Activated T-cell treated with anti-CD3 and anti-CD28 coated beads, Interleukin-2, amount 50 U/mL, for 4 hours (primary cell): Measurements from ENCODE around the gene NALCN. TPM values are rescaled to one million over a fixed set of nuclear protein-coding genes. Genes with fewer than 3 reads are reported as not detected.

Source experiments
- ATAC-seq, 2 donors: fragments of 200-7000 bp; cut with Tn5 transposase; one replicate each; pipeline ENCODE4 v1.10.0; 2021
- DNase-seq: peaks from one replicate; pipeline ENCODE4 v3.0.0-alpha.2; 2020
- H3K27me3 Mint-ChIP-seq: one replicate; pipeline ENCODE4 v1.8.0; 2021; ENCODE audit warnings: low read depth, mixed read lengths
- H3K36me3 Mint-ChIP-seq: one replicate; pipeline ENCODE4 v1.8.0; 2022; ENCODE audit warnings: mixed read lengths; ENCODE audit not compliant: insufficient read depth
- H3K4me1 Mint-ChIP-seq: one replicate; pipeline ENCODE4 v1.8.0; 2021; ENCODE audit warnings: low read depth, mixed read lengths
- H3K4me3 Mint-ChIP-seq: one replicate; pipeline ENCODE4 v1.8.0; 2021; ENCODE audit warnings: mild to moderate bottlenecking, moderate library complexity, mixed read lengths
- H3K9me3 Mint-ChIP-seq: one replicate; pipeline ENCODE4 v1.8.0; 2021; ENCODE audit warnings: mixed read lengths
- total RNA-seq, 3 donors: library from RNA; stranded (reverse); gene quantifications; one replicate each; pipeline ENCODE4 v1.2.1, GENCODE V29; 2021

The NALCN gene
- total RNA-seq, 3 donors from 2014 or later = not detected

- ATAC-seq (no peak), DNase-seq (no peak)
- Mint-ChIP-seq H3K9me3 (no peaks in the 10 kb centered on the region), H3K36me3 (no peaks in the 10 kb centered on the region), H3K4me3 (no peak overlapping the region), H3K27me3 (peaks cover 28% of the 10 kb centered on the region), H3K4me1 (no peaks in the 10 kb centered on the region)
These were observed 270.0 kb downstream of the NALCN start for GRCh38 chr13:101146101-101146898.

- ATAC-seq (peak in 1 of 2 donors; percentile 69), DNase-seq (no peak)
- H3K4me3 Mint-ChIP-seq = no peak overlapping the region
- H3K4me1 Mint-ChIP-seq = no peaks in the 10 kb centered on the region
- H3K36me3 Mint-ChIP-seq = no peaks in the 10 kb centered on the region
- no peaks in the 10 kb centered on the region for H3K9me3 Mint-ChIP-seq
- peaks cover 29% of the 10 kb centered on the region for H3K27me3 Mint-ChIP-seq
These were observed 271.4 kb downstream of the NALCN start for GRCh38 chr13:101144808-101145419.

- Mint-ChIP-seq H3K36me3 (no peaks in the 10 kb centered on the region), H3K4me1 (no peaks in the 10 kb centered on the region), H3K9me3 (no peaks in the 10 kb centered on the region), H3K4me3 (no peak overlapping the region), H3K27me3 (peaks cover 27% of the 10 kb centered on the region)
- DNase-seq (no peak), ATAC-seq (no peak)
These were observed 275.4 kb downstream of the NALCN start for GRCh38 chr13:101140936-101141335.

GRCh38 chr13:101140087-101140770, 276.1 kb downstream of the NALCN start:
- no peaks in the 10 kb centered on the region for H3K9me3 Mint-ChIP-seq
- no peaks in the 10 kb centered on the region for H3K4me1 Mint-ChIP-seq
- no peak overlapping the region for H3K4me3 Mint-ChIP-seq
- no peak for DNase-seq
- no peaks in the 10 kb centered on the region for H3K36me3 Mint-ChIP-seq
- H3K27me3 Mint-ChIP-seq = peaks cover 30% of the 10 kb centered on the region
- no peak for ATAC-seq

GRCh38 chr13:101139081-101139480, 277.2 kb downstream of the NALCN start:
- peaks cover 30% of the 10 kb centered on the region for H3K27me3 Mint-ChIP-seq

GRCh38 chr13:101127741-101128353, 288.5 kb downstream of the NALCN start:
- Mint-ChIP-seq H3K4me3 (no peak overlapping the region), H3K4me1 (no peaks in the 10 kb centered on the region), H3K27me3 (peaks cover 3% of the 10 kb centered on the region), H3K9me3 (no peaks in the 10 kb centered on the region), H3K36me3 (no peaks in the 10 kb centered on the region)
- ATAC-seq (peak; percentile 59 to 62), DNase-seq (no peak)

More at GRCh38 chr13:101139081-101139480, 277.2 kb downstream of the NALCN start:
- no peak for DNase-seq
- Mint-ChIP-seq H3K4me3 (no peak overlapping the region), H3K36me3 (no peaks in the 10 kb centered on the region), H3K9me3 (no peaks in the 10 kb centered on the region), H3K4me1 (no peaks in the 10 kb centered on the region)
- no peak for ATAC-seq

GRCh38 chr13:101123028-101123427, 293.3 kb downstream of the NALCN start:
- no peaks in the 10 kb centered on the region for H3K36me3 Mint-ChIP-seq
- H3K27me3 Mint-ChIP-seq = no peaks in the 10 kb centered on the region
- H3K9me3 Mint-ChIP-seq = no peaks in the 10 kb centered on the region
- no peak for ATAC-seq
- H3K4me1 Mint-ChIP-seq = no peaks in the 10 kb centered on the region
- H3K4me3 Mint-ChIP-seq = no peak overlapping the region
- DNase-seq = no peak

GRCh38 chr13:101121608-101122007, 294.7 kb downstream of the NALCN start:
- Mint-ChIP-seq H3K9me3 (no peaks in the 10 kb centered on the region), H3K4me1 (no peaks in the 10 kb centered on the region), H3K4me3 (no peak overlapping the region), H3K27me3 (no peaks in the 10 kb centered on the region), H3K36me3 (no peaks in the 10 kb centered on the region)
- DNase-seq = no peak
- no peak for ATAC-seq

GRCh38 chr13:101120007-101120406, 296.3 kb downstream of the NALCN start:
- Mint-ChIP-seq H3K4me3 (no peak overlapping the region), H3K27me3 (no peaks in the 10 kb centered on the region)

GRCh38 chr13:101116826-101117225, 299.5 kb downstream of the NALCN start:
- no peaks in the 10 kb centered on the region for H3K9me3 Mint-ChIP-seq
- no peak for ATAC-seq
- H3K4me1 Mint-ChIP-seq = no peaks in the 10 kb centered on the region
- DNase-seq = no peak
- no peak overlapping the region for H3K4me3 Mint-ChIP-seq
- no peaks in the 10 kb centered on the region for H3K36me3 Mint-ChIP-seq
- H3K27me3 Mint-ChIP-seq = peaks cover under 1% of the 10 kb centered on the region

More at GRCh38 chr13:101120007-101120406, 296.3 kb downstream of the NALCN start:
- no peaks in the 10 kb centered on the region for H3K36me3 Mint-ChIP-seq
- no peak for ATAC-seq
- no peak for DNase-seq
- no peaks in the 10 kb centered on the region for H3K9me3 Mint-ChIP-seq
- no peaks in the 10 kb centered on the region for H3K4me1 Mint-ChIP-seq

GRCh38 chr13:101116341-101116740, 300.0 kb downstream of the NALCN start:
- DNase-seq (no peak), ATAC-seq (no peak)
- no peak overlapping the region for H3K4me3 Mint-ChIP-seq
- no peaks in the 10 kb centered on the region for H3K36me3 Mint-ChIP-seq
- peaks cover 3% of the 10 kb centered on the region for H3K27me3 Mint-ChIP-seq
- no peaks in the 10 kb centered on the region for H3K4me1 Mint-ChIP-seq
- no peaks in the 10 kb centered on the region for H3K9me3 Mint-ChIP-seq

- ATAC-seq (no peak), DNase-seq (no peak)
- Mint-ChIP-seq H3K9me3 (no peaks in the 10 kb centered on the region), H3K36me3 (no peaks in the 10 kb centered on the region), H3K4me3 (no peak overlapping the region), H3K4me1 (no peaks in the 10 kb centered on the region), H3K27me3 (peaks cover 3% of the 10 kb centered on the region)
These were observed 300.5 kb downstream of the NALCN start for GRCh38 chr13:101115762-101116171.

- H3K4me3 Mint-ChIP-seq = no peak overlapping the region
- H3K36me3 Mint-ChIP-seq = no peaks in the 10 kb centered on the region
- ATAC-seq (no peak), DNase-seq (no peak)
- no peaks in the 10 kb centered on the region for H3K9me3 Mint-ChIP-seq
- H3K4me1 Mint-ChIP-seq = no peaks in the 10 kb centered on the region
- peaks cover 3% of the 10 kb centered on the region for H3K27me3 Mint-ChIP-seq
These were observed 304.4 kb downstream of the NALCN start for GRCh38 chr13:101111894-101112293.

- Mint-ChIP-seq H3K4me3 (no peak overlapping the region), H3K36me3 (no peaks in the 10 kb centered on the region), H3K9me3 (peaks cover 3% of the 10 kb centered on the region), H3K27me3 (peaks cover 11% of the 10 kb centered on the region), H3K4me1 (no peaks in the 10 kb centered on the region)
- ATAC-seq (no peak), DNase-seq (no peak)
These were observed 307.3 kb downstream of the NALCN start for GRCh38 chr13:101109005-101109404.
